HUES6 (cell line): Measurements from ENCODE around the gene HOXD1.

Experiments used
- H3K27ac ChIP-seq: 2 replicates; pipeline ENCODE4 v1.7.0; 2013; ENCODE audit warnings: low read depth, mild to moderate bottlenecking, low read length, inconsistent platforms
- H3K27me3 ChIP-seq: 2 replicates; pipeline ENCODE4 v1.6.1; 2013; ENCODE audit warnings: low read length; ENCODE audit not compliant: control insufficient read depth, insufficient read depth
- H3K36me3 ChIP-seq: 2 replicates; pipeline ENCODE4 v1.6.1; 2013; ENCODE audit warnings: low read length; ENCODE audit not compliant: control insufficient read depth, insufficient read depth
- H3K4me1 ChIP-seq: 2 replicates; pipeline ENCODE4 v1.6.1; 2013; ENCODE audit warnings: low read length; ENCODE audit not compliant: control insufficient read depth, insufficient read depth
- H3K4me3 ChIP-seq: 2 replicates; pipeline ENCODE4 v1.5.1; 2013; ENCODE audit warnings: low read depth, low read length
- H3K9ac ChIP-seq: one replicate; pipeline ENCODE4 v1.6.1; 2013; ENCODE audit warnings: mild to moderate bottlenecking, low read length
- H3K9me3 ChIP-seq: 2 replicates; pipeline ENCODE4 v1.6.1; 2013; ENCODE audit warnings: low read depth, low read length; ENCODE audit not compliant: control insufficient read depth, insufficient read depth

HOXD1 gene

DNA sequence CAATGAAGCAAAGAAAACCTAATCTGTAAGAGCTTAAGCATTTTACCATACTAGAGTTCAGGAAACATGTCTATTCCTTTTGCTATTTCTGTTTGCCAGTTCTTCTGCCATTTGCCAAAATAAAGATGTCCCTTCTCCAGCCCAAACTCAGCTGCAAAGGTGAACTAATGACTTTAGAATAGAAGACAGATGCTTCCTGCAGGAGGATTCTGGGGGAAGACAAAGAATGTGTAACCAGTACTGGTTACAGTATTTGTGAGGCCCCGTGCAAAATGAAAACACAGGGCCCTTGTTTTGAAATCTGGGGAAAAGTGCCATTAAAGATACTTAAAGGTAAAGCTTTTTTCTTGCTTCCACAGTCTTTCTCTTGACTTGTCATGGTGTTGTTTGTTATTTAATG lies 46.5 kb downstream of the HOXD1 start:
- Histone ChIP-seq H3K4me1 (no peaks in the 10 kb centered on the region), H3K4me3 (no peak overlapping the region), H3K9me3 (no peaks in the 10 kb centered on the region), H3K9ac (no peak overlapping the region), H3K36me3 (no peaks in the 10 kb centered on the region), H3K27me3 (no peaks in the 10 kb centered on the region), H3K27ac (no peak overlapping the region)

- H3K4me3 ChIP-seq, result no peak overlapping the region
- H3K27me3 ChIP-seq, result no peaks in the 10 kb centered on the region
- no peaks in the 10 kb centered on the region for H3K36me3 ChIP-seq
- no peak overlapping the region for H3K27ac ChIP-seq
- H3K9me3 ChIP-seq, result no peaks in the 10 kb centered on the region
- no peak overlapping the region for H3K9ac ChIP-seq
- H3K4me1 ChIP-seq, result no peaks in the 10 kb centered on the region
Measured at GRCh38 chr2:176237456-176237855, 49.0 kb downstream of the HOXD1 start.

- Histone ChIP-seq H3K9me3 (no peaks in the 10 kb centered on the region), H3K4me1 (no peaks in the 10 kb centered on the region), H3K4me3 (no peak overlapping the region), H3K36me3 (no peaks in the 10 kb centered on the region), H3K27ac (no peak overlapping the region), H3K9ac (no peak overlapping the region), H3K27me3 (no peaks in the 10 kb centered on the region)
Measured at GRCh38 chr2:176239031-176239430, 50.6 kb downstream of the HOXD1 start.

- Histone ChIP-seq H3K4me3 (no peak overlapping the region), H3K9me3 (no peaks in the 10 kb centered on the region), H3K36me3 (no peaks in the 10 kb centered on the region), H3K27ac (no peak overlapping the region), H3K9ac (no peak overlapping the region), H3K4me1 (no peaks in the 10 kb centered on the region), H3K27me3 (no peaks in the 10 kb centered on the region)
Measured at GRCh38 chr2:176240301-176240700, 51.8 kb downstream of the HOXD1 start.
